Retinal pigment epithelial cell (primary cell): ENCODE results near the gene ELP1.
"Not testable (repeated sequence)": the region's sequence is repeated elsewhere in the genome, so short reads cannot be mapped to it uniquely, and the experiment has no call there.

ENCODE experiments used
- DNase-seq: peaks from one replicate; pipeline ENCODE4 v3.0.0-alpha.2; 2010; ENCODE audit warnings: low read depth
- H3K4me3 ChIP-seq: 2 replicates; pipeline ENCODE4 v1.5.1; 2011; ENCODE audit warnings: mild to moderate bottlenecking, low read length, control low read depth, moderate library complexity
- TF ChIP-seq, protein P1 (sequence below): conservative IDR thresholded peaks from 2 replicates; pipeline ENCODE4 v1.5.1; 2011; ENCODE audit warnings: low read depth, low read length, control low read depth, inconsistent platforms

ELP1 gene

DNA sequence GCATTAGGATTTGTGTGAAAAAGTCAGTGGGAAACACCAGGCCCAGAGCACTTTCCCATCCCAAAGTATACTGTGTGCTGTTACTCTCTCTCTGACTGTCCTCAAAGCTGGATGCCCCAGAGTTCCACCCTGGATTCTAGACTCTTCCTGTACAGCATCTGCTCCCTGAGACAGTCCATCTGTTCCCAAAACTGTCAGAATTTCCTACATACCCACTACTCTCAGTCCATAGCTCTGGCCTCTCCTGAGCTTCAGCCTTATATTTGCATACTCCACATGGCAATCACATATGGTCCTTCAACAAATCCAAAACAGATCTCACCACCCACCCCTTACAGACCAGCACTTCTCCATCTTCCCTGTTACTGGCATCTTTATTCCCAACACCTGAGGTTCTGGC is 9.5 kb downstream of the ELP1 start:
- no peak for DNase-seq
- H3K4me3 ChIP-seq = no peak overlapping the region
- TF ChIP-seq, protein P1, sequence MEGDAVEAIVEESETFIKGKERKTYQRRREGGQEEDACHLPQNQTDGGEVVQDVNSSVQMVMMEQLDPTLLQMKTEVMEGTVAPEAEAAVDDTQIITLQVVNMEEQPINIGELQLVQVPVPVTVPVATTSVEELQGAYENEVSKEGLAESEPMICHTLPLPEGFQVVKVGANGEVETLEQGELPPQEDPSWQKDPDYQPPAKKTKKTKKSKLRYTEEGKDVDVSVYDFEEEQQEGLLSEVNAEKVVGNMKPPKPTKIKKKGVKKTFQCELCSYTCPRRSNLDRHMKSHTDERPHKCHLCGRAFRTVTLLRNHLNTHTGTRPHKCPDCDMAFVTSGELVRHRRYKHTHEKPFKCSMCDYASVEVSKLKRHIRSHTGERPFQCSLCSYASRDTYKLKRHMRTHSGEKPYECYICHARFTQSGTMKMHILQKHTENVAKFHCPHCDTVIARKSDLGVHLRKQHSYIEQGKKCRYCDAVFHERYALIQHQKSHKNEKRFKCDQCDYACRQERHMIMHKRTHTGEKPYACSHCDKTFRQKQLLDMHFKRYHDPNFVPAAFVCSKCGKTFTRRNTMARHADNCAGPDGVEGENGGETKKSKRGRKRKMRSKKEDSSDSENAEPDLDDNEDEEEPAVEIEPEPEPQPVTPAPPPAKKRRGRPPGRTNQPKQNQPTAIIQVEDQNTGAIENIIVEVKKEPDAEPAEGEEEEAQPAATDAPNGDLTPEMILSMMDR = no peak

- DNase-seq = no peak
- H3K4me3 ChIP-seq = no peak overlapping the region
- TF ChIP-seq, protein P1 = no peak
These were observed 12.7 kb downstream of the ELP1 start for GRCh38 chr9:108921200-108921599.

- not testable (repeated sequence) for DNase-seq
These were observed 13.5 kb downstream of the ELP1 start for GRCh38 chr9:108920401-108920800.

GRCh38 chr9:108919517-108919916 is 14.4 kb downstream of the ELP1 start:
- DNase-seq = no peak
- TF ChIP-seq, protein P1 = no peak
- H3K4me3 ChIP-seq = no peak overlapping the region

More at GRCh38 chr9:108920401-108920800, 13.5 kb downstream of the ELP1 start:
- not testable (repeated sequence) for H3K4me3 ChIP-seq

- H3K4me3 ChIP-seq = no peak overlapping the region
- no peak for DNase-seq
- TF ChIP-seq, protein P1 = no peak
These were observed 20.5 kb downstream of the ELP1 start for GRCh38 chr9:108913391-108913790.

- TF ChIP-seq, protein P1 = no peak
- DNase-seq = no peak
- H3K4me3 ChIP-seq = no peak overlapping the region
These were observed 22.1 kb downstream of the ELP1 start for GRCh38 chr9:108911820-108912219.

- TF ChIP-seq, protein P1 = no peak
- DNase-seq = no peak
These were observed 23.0 kb downstream of the ELP1 start for GRCh38 chr9:108910914-108911313.

GRCh38 chr9:108910402-108910801 is 23.5 kb downstream of the ELP1 start:
- no peak overlapping the region for H3K4me3 ChIP-seq
- no peak for DNase-seq
- TF ChIP-seq, protein P1 = no peak

More at GRCh38 chr9:108910914-108911313, 23.0 kb downstream of the ELP1 start:
- H3K4me3 ChIP-seq = no peak overlapping the region
